Activated T-cell treated with anti-CD3 and anti-CD28 coated beads, Interleukin-2, amount 50 U/mL, for 72 hours (primary cell): ENCODE measurements around the gene TMEM119. TPM values are rescaled to one million over a fixed set of nuclear protein-coding genes. Genes with fewer than 3 reads are reported as not detected.

Experiments
- ATAC-seq, 2 donors: fragments of 150-1000 bp; cut with Tn5 transposase; replicated peaks in 1 of 2; 2 replicates each; pipeline ENCODE4 v1.10.0; 2021; ENCODE audit warnings: moderate library complexity in 2 of 2, mild to moderate bottlenecking in 1 of 2
- DNase-seq, 2 donors: peaks; one replicate each; pipeline ENCODE4 v3.0.0; 2021 to 2022; ENCODE audit warnings: mixed read lengths in 1 of 2
- H3K27ac Mint-ChIP-seq: one replicate; pipeline ENCODE4 v1.8.0; 2022; ENCODE audit warnings: mild to moderate bottlenecking, moderate library complexity, mixed read lengths
- H3K27me3 Mint-ChIP-seq: one replicate; pipeline ENCODE4 v1.8.0; 2022; ENCODE audit warnings: low read depth, mixed read lengths
- H3K36me3 Mint-ChIP-seq, 2 donors: one replicate each; pipeline ENCODE4 v1.8.0; 2022; ENCODE audit warnings: mixed read lengths in 2 of 2, mild to moderate bottlenecking in 1 of 2; ENCODE audit not compliant: insufficient read depth in 2 of 2
- H3K4me1 Mint-ChIP-seq: one replicate; pipeline ENCODE4 v1.8.0; 2022; ENCODE audit warnings: low read depth, mixed read lengths
- H3K4me3 Mint-ChIP-seq, 2 donors: one replicate each; pipeline ENCODE4 v1.8.0; 2022; ENCODE audit warnings: mild to moderate bottlenecking in 2 of 2, mixed read lengths in 2 of 2, moderate library complexity in 2 of 2
- H3K9me3 Mint-ChIP-seq, 2 donors: one replicate each; pipeline ENCODE4 v1.8.0; 2022; ENCODE audit warnings: mixed read lengths in 2 of 2
- total RNA-seq, 2 donors: library from RNA; stranded (reverse); gene quantifications; one replicate each; pipeline ENCODE4 v1.2.3, GENCODE V29; 2022

The TMEM119 gene
- total RNA-seq, 2 donors from 2014 or later = 0.65 to 0.74 TPM

DNA sequence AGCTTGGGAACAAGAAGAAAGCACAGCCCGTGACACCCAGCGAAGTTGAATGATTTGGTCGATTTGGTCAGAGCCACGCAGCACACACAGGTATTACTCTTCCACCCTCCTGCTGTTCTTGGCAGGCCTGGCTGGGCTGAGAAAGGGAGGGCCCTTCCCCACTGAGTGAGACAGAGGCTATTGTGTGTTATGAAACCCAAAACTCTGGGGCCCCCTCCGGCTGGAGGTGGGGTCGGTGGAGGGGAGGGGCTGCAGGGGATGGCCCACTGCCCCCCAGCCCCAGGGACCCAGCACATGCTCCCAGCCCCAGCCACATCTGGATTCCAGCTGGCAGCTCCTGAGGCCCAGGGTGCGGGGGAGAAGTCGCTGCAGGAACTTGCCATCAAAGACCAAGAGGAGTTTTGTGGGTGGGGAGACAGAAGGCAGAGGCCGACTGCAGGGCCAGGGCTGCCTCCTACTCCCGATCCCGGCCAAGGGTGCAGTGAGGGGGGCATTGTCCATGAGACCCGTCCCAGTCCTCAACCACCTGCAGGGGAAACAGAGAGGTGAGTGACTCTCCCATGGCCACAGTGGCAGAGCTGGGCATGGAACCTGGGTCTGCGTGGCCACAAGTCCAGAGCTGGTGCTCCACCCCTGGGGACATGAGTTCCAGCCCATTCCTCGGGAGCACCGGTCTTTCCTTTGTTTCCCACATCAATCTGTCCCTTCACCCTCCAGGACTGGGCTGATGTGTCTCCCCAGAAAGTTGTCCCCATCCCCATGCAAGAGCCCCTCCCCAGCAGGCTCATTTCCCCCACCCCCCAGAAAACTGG is 8.7 kb downstream of the TMEM119 start:
- no peak for DNase-seq
- no peak for ATAC-seq
- no peaks in the 10 kb centered on the region for H3K9me3 Mint-ChIP-seq
- H3K27me3 Mint-ChIP-seq = peaks cover 5% of the 10 kb centered on the region
- H3K4me1 Mint-ChIP-seq = no peaks in the 10 kb centered on the region
- no peaks in the 10 kb centered on the region for H3K36me3 Mint-ChIP-seq
- H3K4me3 Mint-ChIP-seq = no peak overlapping the region
- H3K27ac Mint-ChIP-seq = no peak overlapping the region

DNA sequence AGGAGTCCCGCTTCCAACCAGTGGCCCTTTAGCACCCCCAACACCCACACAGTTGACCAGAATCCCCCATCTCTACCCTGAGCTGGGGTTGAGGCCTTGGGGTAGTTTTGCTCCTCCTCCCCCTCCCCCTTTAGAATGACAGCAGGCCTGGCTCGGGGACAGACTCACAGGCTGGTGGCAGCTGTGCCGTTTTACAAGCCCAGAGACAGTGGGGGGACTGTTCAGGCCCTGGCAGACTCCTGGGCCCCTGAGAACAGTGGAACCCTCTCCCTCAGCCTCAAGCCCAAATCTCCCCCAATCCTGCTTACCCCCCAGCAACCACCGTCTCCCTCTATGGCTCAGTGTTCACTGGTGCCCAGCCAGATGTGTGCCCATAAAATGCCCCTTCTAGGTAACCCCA is 10.1 kb downstream of the TMEM119 start:
- no peak for ATAC-seq
- H3K4me1 Mint-ChIP-seq = no peaks in the 10 kb centered on the region
- H3K27me3 Mint-ChIP-seq = peaks cover 5% of the 10 kb centered on the region
- no peak for DNase-seq
- H3K4me3 Mint-ChIP-seq = no peak overlapping the region
- no peaks in the 10 kb centered on the region for H3K36me3 Mint-ChIP-seq
- no peaks in the 10 kb centered on the region for H3K9me3 Mint-ChIP-seq
- no peak overlapping the region for H3K27ac Mint-ChIP-seq

DNA sequence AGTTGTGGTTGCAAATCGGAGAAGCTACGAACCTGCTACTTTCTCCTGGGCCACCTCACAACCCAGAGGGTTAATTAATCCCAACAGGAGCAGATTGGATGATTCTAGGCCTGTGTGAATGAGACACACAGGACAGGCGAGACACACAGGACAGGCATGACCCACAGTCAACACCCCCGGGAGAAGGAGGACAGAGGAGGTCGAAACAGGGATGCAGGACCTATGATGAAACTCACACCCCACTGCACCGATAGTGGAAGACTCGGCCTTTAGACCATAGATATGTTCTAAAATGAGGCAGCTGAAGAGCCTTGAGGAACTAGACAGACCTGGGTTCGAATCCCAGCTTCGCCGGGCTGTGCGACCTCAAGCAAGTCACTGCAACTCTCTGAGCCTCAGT is 11.6 kb downstream of the TMEM119 start:
- no peaks in the 10 kb centered on the region for H3K36me3 Mint-ChIP-seq
- H3K4me1 Mint-ChIP-seq = no peaks in the 10 kb centered on the region
- DNase-seq = no peak
- ATAC-seq = no peak
- H3K4me3 Mint-ChIP-seq = no peak overlapping the region
- no peaks in the 10 kb centered on the region for H3K9me3 Mint-ChIP-seq
- H3K27ac Mint-ChIP-seq = no peak overlapping the region
- H3K27me3 Mint-ChIP-seq = peaks cover 5% of the 10 kb centered on the region

DNA sequence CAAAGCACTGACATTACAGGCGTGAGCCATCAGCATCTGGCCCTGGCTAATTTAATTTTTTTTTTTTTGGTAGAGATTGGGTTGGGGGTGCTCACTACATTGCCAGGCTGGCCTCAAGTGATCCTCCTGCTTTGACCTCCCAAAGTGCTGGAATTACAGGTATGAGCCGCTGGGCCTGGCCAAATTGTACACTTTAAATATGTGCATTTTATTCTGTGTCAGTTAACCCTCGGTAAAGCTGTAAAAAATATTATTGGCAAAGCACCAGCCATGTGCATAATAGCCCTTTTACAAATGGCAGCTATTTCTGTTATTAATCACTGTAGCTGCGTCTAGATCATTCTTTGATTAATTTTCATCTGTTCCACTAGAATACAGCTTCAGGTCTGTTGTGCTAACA is 12.0 kb downstream of the TMEM119 start:
- ATAC-seq (no peak), DNase-seq (no peak)
- no peaks in the 10 kb centered on the region for H3K36me3 Mint-ChIP-seq
- no peak overlapping the region for H3K27ac Mint-ChIP-seq
- H3K9me3 Mint-ChIP-seq = no peaks in the 10 kb centered on the region
- H3K27me3 Mint-ChIP-seq = peaks cover 5% of the 10 kb centered on the region
- H3K4me3 Mint-ChIP-seq = no peak overlapping the region
- H3K4me1 Mint-ChIP-seq = no peaks in the 10 kb centered on the region

DNA sequence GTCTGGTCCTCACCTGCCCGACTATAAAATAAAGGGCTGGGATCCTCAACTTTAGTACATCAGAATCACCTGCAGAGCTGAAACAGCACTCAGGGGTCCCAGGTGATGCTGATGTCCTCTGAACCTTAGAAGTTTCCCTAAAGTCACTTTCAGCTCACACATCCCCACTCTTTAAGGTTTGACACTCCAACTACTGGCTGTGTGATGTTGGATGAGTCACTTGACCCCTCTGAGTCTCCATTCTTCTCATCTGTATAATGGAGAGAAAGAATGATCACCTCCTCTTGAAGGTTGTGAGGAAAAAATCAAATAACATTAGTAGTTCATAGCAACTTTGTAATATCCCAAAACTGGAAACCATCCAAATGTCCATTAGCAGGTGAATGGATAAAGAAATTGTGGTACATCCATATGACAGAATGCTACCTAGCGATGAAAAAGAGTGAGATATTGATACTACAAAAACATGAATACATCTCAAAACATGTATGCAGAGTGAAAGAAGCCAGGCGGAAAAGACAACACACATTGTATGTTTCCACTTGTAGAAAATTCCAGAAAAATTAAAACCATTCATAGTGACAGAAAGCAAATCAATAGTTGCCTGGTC is 13.3 kb downstream of the TMEM119 start:
- no peak overlapping the region for H3K27ac Mint-ChIP-seq
- H3K4me1 Mint-ChIP-seq = no peaks in the 10 kb centered on the region
- H3K4me3 Mint-ChIP-seq = no peak overlapping the region
- no peaks in the 10 kb centered on the region for H3K36me3 Mint-ChIP-seq
- H3K9me3 Mint-ChIP-seq = no peaks in the 10 kb centered on the region
- no peak for ATAC-seq
- peaks cover 5% of the 10 kb centered on the region for H3K27me3 Mint-ChIP-seq
- no peak for DNase-seq

DNA sequence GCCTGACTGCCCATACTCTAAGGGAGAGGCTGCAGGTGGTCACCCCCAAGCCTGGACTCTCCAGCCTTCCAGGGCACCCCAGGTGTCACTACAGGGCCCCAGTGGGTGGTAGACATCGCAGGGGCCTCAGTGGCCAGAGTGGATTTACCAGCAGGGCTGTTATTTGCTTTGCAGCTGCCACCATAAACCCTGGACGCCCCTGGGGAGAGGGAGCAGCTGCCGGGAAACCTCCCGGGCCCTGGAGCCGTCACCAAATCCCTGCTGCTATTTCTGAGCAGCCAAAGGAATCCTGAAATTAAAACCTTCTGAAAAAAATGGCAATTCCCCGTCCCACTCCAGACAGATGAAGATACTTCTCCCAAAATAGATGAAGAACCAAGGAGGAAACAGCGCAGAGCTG is 13.9 kb downstream of the TMEM119 start:
- DNase-seq = no peak
- Mint-ChIP-seq H3K9me3 (peaks cover 1 to 2% of the 10 kb centered on the region in 2 donors), H3K4me1 (no peaks in the 10 kb centered on the region), H3K27ac (no peak overlapping the region), H3K36me3 (no peaks in the 10 kb centered on the region), H3K4me3 (no peak overlapping the region), H3K27me3 (peaks cover 5% of the 10 kb centered on the region)
- ATAC-seq = no peak

DNA sequence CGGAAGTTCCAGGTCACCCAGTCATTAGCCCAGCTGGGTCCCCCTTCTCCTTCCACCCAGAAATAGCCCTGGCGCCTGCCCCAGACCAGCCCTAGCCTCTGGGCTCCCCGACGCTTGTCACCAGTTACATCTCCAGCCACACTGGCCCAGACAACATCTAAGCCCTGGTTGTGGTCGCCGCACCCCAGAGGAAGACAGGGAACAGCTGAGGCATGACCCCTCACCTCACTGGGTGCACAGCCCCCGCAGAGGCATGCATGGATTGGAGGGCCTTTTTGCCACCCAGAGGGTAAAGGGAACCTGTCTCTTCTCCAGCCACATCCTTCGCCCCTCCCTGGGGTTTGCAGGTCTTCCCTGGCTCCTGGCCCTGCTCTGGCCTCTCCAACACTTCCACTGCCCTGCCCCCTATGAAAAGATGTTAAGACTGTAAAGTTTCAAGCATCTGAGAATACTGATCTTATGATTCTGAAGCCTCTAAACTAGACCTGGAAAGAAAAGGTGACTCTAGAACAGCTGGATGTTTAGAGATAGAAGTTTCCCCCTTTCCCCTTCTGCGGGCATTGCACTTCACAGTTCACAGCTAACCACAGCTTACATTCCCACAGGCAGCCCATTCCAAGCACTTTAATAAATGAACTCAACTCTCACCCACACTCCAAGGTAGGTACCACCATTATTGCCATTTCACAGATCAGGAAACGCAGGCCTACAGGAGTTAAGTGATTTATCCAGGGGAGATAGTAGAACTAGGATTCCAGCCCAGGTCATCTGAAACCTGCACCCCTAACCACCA is 14.7 kb downstream of the TMEM119 start:
- peaks cover 7 to 9% of the 10 kb centered on the region in 2 donors for H3K9me3 Mint-ChIP-seq
- no peak overlapping the region for H3K4me3 Mint-ChIP-seq
- peaks cover 5% of the 10 kb centered on the region for H3K27me3 Mint-ChIP-seq
- DNase-seq (no peak), ATAC-seq (no peak)
- H3K36me3 Mint-ChIP-seq = peaks cover 0 to 2% of the 10 kb centered on the region in 2 donors
- no peak overlapping the region for H3K27ac Mint-ChIP-seq
- H3K4me1 Mint-ChIP-seq = no peaks in the 10 kb centered on the region

DNA sequence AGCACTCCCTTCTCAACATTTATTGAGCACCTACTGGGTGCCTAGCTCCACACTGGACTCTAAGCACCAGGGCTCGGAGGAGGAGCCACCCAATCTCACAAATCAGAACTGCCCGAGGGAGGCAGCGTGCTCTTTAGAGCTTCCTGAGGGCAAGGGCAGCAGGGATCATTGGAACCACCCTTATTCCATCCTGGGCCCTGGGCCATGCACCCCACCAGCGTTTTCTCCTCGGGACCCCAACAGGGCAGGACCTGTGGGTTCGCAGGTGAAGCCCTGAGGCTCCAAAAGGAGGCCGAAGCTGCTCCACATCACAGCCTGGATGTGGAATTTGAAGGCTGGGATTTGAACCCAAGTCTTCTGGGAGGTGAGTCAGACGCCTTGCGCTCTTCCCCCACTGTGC is 15.4 kb downstream of the TMEM119 start:
- H3K27ac Mint-ChIP-seq = no peak overlapping the region
- peaks cover 5% of the 10 kb centered on the region for H3K27me3 Mint-ChIP-seq
- no peak for ATAC-seq
- H3K9me3 Mint-ChIP-seq = peaks cover 7 to 10% of the 10 kb centered on the region in 2 donors
- DNase-seq = no peak
- H3K4me3 Mint-ChIP-seq = no peak overlapping the region
- no peaks in the 10 kb centered on the region for H3K4me1 Mint-ChIP-seq
- peaks cover 0 to 2% of the 10 kb centered on the region in 2 donors for H3K36me3 Mint-ChIP-seq

DNA sequence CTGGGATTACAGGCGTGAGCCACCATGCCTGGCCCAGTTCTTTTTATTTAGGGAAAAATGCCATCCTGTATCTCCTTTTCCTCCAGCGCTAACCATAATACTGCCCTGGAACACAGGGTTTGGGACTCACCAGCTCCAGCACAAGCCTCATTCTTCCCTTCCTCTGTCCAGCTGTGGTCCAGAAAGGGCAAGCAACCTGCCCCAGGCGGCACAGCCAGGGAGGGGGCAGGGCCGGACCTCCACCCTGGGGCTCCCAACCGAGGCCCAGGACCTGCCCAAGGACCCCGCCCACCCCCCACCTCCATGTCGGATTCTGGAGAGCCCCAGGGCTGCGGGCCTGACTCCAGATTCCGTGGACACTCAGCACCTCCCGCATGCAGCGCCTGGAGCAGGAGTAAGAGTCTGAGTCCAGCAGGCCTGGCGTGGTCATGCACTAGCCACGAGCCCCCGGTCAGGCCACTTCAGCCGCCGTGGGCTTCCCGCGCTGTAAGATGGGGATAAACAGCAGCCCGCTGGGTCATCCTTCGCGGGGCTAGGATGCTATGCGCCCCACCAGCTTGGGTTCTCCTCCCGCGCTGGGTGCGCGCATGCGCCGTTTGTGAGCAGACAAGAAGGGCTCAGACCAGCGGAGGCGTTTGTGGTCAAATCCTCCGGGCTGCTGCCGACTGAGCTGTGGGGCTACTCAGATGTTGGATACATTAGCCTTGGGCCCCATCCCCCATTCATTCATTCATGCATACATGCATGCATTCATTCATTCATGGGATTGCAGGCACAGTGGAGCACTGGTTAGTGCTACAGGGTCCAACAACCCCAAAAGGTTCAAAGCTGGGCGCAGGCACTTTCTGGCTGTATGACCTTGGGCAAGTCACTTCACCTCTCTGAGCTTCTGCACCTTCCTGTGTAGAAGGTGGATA is 16.3 kb downstream of the TMEM119 start:
- Mint-ChIP-seq H3K4me3 (no peak overlapping the region), H3K27ac (no peak overlapping the region), H3K4me1 (no peaks in the 10 kb centered on the region), H3K27me3 (peaks cover 5% of the 10 kb centered on the region), H3K36me3 (peaks cover 0 to 2% of the 10 kb centered on the region in 2 donors), H3K9me3 (peaks cover 7 to 10% of the 10 kb centered on the region in 2 donors)
- no peak for ATAC-seq
- DNase-seq = no peak

DNA sequence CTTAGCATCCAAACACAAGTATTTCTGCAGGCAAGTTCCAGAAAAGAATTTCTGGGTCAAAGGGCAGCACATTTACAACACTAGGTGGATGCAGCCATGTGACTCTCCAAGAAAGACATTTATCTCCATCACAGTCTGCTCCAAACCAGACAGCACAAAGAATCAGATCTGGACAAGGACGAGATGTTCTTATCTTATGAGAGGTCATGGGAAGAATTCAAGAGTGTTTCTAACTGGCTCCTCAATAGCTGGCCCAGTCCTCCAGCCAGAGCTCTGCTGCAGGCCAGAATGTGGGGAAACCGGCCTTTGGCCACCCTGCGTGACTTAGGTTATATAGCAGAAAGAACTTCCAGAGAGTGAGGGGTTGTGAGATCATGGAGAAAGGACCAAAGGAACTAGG is 17.4 kb downstream of the TMEM119 start:
- no peak overlapping the region for H3K27ac Mint-ChIP-seq
- ATAC-seq (no peak), DNase-seq (no peak)
- peaks cover 6% of the 10 kb centered on the region for H3K27me3 Mint-ChIP-seq
- H3K4me3 Mint-ChIP-seq = no peak overlapping the region
- peaks cover 8% of the 10 kb centered on the region for H3K4me1 Mint-ChIP-seq
- peaks cover 7 to 10% of the 10 kb centered on the region in 2 donors for H3K9me3 Mint-ChIP-seq
- H3K36me3 Mint-ChIP-seq = peaks cover 0 to 2% of the 10 kb centered on the region in 2 donors

DNA sequence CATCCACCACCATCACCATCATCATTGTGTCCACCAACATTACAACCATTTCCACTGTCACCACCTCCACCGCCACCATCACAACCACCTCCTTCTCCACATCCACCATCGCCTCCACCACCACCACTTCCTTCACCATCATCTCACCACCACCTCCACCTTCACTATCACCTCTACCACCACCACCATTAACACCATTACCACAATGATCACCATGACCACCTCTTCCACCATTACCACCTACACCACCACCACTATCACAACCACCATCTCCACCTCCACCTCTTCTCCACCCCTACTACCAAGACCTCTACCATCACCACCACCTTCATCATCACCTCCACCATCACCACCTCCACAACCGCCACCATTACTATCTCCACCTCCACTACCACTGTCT is 19.1 kb downstream of the TMEM119 start:
- Mint-ChIP-seq H3K4me3 (no peak overlapping the region), H3K27me3 (peaks cover 16% of the 10 kb centered on the region), H3K36me3 (peaks cover 2% of the 10 kb centered on the region in 2 donors), H3K4me1 (peaks cover 25% of the 10 kb centered on the region), H3K27ac (peak overlapping the region; percentile 17), H3K9me3 (peaks cover 7 to 10% of the 10 kb centered on the region in 2 donors)
- ATAC-seq = no peak
- DNase-seq = no peak

DNA sequence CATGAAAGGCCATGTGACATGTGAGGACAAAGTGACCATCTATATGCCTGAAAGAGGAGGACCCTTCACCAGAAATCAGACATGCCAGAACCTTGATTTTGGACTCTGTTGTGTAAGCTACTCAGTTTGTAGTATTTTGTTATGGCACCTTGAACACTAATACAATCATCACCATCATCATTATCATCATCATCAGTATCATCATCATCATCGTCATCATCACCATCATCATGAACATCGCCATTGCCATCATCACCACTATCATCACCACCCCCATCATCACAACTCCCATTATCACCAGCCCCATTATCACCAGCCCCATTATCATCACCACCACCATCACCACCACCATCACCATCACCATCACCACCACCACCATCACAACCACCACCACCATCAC is 19.6 kb downstream of the TMEM119 start:
- Mint-ChIP-seq H3K4me3 (no peak overlapping the region), H3K4me1 (peaks cover 31% of the 10 kb centered on the region)
- ATAC-seq = no peak

More for the DNA sequence above, 19.6 kb downstream of the TMEM119 start:
- H3K9me3 Mint-ChIP-seq = peaks cover 7 to 10% of the 10 kb centered on the region in 2 donors
- no peak for DNase-seq
- peaks cover 2% of the 10 kb centered on the region in 2 donors for H3K36me3 Mint-ChIP-seq
- H3K27me3 Mint-ChIP-seq = peaks cover 16% of the 10 kb centered on the region
- H3K27ac Mint-ChIP-seq = no peak overlapping the region
